ENCODE measurements around the gene PTP4A2. TPM values are rescaled to one million over a fixed set of nuclear protein-coding genes. Genes with fewer than 3 reads are reported as not detected.
"Not testable (repeated sequence)": the region's sequence is repeated elsewhere in the genome, so short reads cannot be mapped to it uniquely, and the experiment has no call there.

Gene PTP4A2
- total RNA-seq, 8 experiments from 2014 or later: 94.8 to 242 (median 200) TPM

DNA sequence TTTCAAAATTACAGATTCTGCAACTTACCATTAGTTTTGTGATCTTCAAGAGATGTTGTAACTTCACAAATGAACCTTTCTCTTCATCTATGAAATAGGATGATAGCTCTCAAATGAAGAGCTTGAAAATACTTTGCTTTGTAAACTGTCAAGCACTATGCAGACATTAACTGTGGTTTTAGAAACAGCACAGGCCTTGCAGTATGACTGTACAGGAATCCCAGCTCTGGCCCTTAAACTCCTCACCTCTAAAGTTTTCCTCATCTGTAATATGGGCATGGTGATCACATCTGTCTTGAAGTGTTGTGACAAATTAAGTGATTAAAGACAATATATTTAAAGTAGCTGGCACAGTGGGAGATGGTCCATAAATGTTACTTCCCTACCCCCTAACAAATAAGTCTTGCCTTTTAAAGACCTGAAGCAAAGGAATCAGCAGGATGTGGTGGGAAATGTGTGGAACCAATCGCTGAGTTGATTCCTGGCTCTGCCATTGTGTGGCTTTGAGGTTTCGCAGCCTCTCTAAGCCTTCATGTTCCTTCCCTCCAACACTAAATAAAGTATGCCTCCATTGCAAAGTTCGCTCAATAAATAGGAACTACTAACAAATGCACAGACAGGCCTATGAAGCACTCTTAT, 5.5 kb upstream of the PTP4A2 start:
- 40 to 86% (median 74%) methylated on average over 1 to 3 of the region's 3 CpGs; no CpG with 5 or more reads in 1 of the 10 experiments for WGBS, 10 experiments
- peaks cover 12 to 16% of the 10 kb centered on the region in 2 donors for H3K4me1 ChIP-seq (replicated peaks in 1 of 2)
- in situ Hi-C loops (cut with MboI; ENCODE audit: low pct_unique_long_range_greater_than_20kb in 2 of 9, low sequenced_read_pairs in 9 of 9, unreplicated experiment in 9 of 9): no loop called here

DNA sequence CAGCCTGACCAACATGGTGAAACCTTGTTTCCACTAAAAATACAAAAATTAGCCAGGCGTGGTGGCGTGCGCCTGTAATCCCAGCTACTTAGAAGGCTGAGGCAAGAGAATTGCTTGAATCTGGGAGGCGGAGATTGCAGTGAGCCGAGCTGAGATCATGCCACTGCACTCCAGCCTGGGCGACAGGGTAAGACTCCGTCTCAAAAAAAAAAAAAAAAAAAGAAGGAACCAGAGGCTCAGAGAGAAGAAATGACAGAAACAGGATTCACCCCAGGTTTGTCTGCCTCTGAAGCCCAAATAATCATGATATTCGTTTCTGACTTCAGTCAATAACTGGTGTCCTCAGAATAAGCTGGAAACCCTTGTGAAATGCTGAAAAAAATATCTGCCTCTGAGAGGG, 3.9 kb upstream of the PTP4A2 start:
- H3K4me1 ChIP-seq (replicated peaks in 1 of 2): peaks cover 14 to 19% of the 10 kb centered on the region in 2 donors
- WGBS, 10 experiments: 25 to 100% (median 81%) methylated on average over 1 to 8 of the region's 8 CpGs; no CpG with 5 or more reads in 2 of the 10 experiments
- H3K27ac ChIP-seq; H3K4me3 ChIP-seq; ATAC-seq (replicated peaks in 6 of 8); in situ Hi-C loops (cut with MboI; ENCODE audit: low pct_unique_long_range_greater_than_20kb in 2 of 9, low sequenced_read_pairs in 9 of 9, unreplicated experiment in 9 of 9): not testable (repeated sequence)

More for the DNA sequence above, 5.5 kb upstream of the PTP4A2 start:
- Histone ChIP-seq H3K4me3 (no peak overlapping the region), H3K27ac (peak overlapping the region in 1 of 2 donors; percentile 76)
- no peak for ATAC-seq (replicated peaks in 6 of 8)

DNA sequence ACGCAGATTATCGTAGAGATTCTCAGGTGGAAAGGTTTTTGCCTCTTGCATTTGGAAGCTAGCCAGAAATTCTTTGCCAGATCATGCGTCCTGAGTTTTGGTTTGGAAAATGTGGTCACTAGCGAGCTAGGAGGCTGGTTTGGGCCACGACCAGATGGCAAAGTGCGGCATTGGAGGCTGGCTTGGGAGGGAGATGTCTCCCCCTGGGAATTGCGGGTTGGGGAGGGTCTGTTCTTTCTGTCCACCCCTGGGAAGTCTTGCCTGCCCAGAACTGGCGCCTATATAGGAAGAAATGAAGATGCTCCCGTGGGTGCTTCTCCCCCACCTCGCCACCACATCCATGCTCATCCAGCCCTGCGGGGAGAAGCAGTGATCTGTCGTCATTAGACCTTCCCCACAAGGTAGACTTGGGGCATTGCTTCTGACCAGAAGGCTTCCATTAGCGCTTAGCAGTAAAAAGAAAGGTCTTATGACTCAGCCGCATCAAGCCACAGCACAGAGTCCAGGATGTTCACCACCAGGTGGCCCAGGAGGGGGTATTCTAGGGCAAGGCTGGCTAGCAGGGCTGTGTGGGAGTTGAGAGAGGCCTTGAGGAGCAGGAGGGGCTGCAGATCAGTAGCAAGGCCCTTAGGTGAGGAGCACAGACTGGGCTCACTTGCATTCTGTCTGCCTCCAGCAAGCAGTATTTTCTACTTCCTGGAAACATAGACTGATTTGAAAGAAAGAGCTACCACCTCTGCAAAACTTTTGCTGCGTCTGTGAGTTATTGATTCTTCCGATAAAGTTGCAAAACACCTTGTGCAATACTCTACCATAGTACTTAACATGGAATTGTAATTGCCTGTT, 1.5 kb upstream of the PTP4A2 start:
- H3K27ac ChIP-seq: no peak overlapping the region
- peaks cover 31 to 32% of the 10 kb centered on the region in 2 donors for H3K4me1 ChIP-seq (replicated peaks in 1 of 2)
- peak in 3 of 8 experiments; percentile 6 to 11 (median 6) for ATAC-seq (replicated peaks in 6 of 8)
- WGBS, 10 experiments: 59 to 100% (median 95%) methylated on average over 1 to 13 of the region's 16 CpGs; no CpG with 5 or more reads in 1 of the 10 experiments
- H3K4me3 ChIP-seq: no peak overlapping the region
- in situ Hi-C loops (cut with MboI; ENCODE audit: low pct_unique_long_range_greater_than_20kb in 2 of 9, low sequenced_read_pairs in 9 of 9, unreplicated experiment in 9 of 9): no loop called here

GRCh38 chr1:31937300-31938183, 626 bp downstream of the PTP4A2 start:
- in situ Hi-C loops (cut with MboI; ENCODE audit: low pct_unique_long_range_greater_than_20kb in 2 of 9, low sequenced_read_pairs in 9 of 9, unreplicated experiment in 9 of 9): no loop called here
- peak overlapping the region; percentile 95 to 99 for H3K27ac ChIP-seq
- WGBS, 10 experiments: 0 to 10% (median 0%) methylated on average over 2 to 8 of the region's 78 CpGs; no CpG with 5 or more reads in 4 of the 10 experiments
- H3K4me3 ChIP-seq: peak overlapping the region; percentile 67 to 93 (median 82)
- peaks cover 29 to 30% of the 10 kb centered on the region in 2 donors for H3K4me1 ChIP-seq (replicated peaks in 1 of 2)
- ATAC-seq (replicated peaks in 6 of 8): peak; percentile 37 to 77 (median 74)

DNA sequence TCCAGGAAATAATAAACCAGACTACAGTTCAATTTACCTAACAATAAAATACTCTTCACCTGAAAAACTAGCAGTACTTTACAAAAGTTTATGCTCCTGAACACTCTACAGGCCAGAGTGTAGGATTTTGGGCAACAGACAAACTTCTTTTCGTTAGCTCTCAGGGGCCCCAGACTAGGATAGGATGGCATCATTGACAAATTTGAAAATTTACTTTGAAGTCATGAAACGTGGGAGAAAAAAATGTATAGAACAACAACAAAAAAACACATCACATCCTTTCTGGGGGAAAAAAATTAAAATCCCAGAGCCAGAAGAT, 1.2 kb downstream of the PTP4A2 start:
- peak overlapping the region; percentile 95 to 99 for H3K27ac ChIP-seq
- in situ Hi-C loops (cut with MboI; ENCODE audit: low pct_unique_long_range_greater_than_20kb in 2 of 9, low sequenced_read_pairs in 9 of 9, unreplicated experiment in 9 of 9): no loop called here
- WGBS, 10 experiments: 0 to 8% (median 0%) methylated on average over 1 to 2 of the region's 2 CpGs
- peak overlapping the region; percentile 67 to 93 (median 82) for H3K4me3 ChIP-seq
- peaks cover 35% of the 10 kb centered on the region in 2 donors for H3K4me1 ChIP-seq (replicated peaks in 1 of 2)
- no peak for ATAC-seq (replicated peaks in 6 of 8)

- in situ Hi-C loops (cut with MboI; ENCODE audit: low pct_unique_long_range_greater_than_20kb in 2 of 9, low sequenced_read_pairs in 9 of 9, unreplicated experiment in 9 of 9): no loop called here
- WGBS, 10 experiments: 64 to 90% (median 79%) methylated on average over 4 to 8 of the region's 8 CpGs; no CpG with 5 or more reads in 1 of the 10 experiments
- Histone ChIP-seq H3K4me1 (replicated peaks in 1 of 2) (peaks cover 40% of the 10 kb centered on the region in 2 donors), H3K4me3 (peak overlapping the region; percentile 67 to 93 (median 82)), H3K27ac (no peak overlapping the region)
- ATAC-seq (replicated peaks in 6 of 8): no peak
These were observed 1.7 kb downstream of the PTP4A2 start for GRCh38 chr1:31936278-31936980.

DNA sequence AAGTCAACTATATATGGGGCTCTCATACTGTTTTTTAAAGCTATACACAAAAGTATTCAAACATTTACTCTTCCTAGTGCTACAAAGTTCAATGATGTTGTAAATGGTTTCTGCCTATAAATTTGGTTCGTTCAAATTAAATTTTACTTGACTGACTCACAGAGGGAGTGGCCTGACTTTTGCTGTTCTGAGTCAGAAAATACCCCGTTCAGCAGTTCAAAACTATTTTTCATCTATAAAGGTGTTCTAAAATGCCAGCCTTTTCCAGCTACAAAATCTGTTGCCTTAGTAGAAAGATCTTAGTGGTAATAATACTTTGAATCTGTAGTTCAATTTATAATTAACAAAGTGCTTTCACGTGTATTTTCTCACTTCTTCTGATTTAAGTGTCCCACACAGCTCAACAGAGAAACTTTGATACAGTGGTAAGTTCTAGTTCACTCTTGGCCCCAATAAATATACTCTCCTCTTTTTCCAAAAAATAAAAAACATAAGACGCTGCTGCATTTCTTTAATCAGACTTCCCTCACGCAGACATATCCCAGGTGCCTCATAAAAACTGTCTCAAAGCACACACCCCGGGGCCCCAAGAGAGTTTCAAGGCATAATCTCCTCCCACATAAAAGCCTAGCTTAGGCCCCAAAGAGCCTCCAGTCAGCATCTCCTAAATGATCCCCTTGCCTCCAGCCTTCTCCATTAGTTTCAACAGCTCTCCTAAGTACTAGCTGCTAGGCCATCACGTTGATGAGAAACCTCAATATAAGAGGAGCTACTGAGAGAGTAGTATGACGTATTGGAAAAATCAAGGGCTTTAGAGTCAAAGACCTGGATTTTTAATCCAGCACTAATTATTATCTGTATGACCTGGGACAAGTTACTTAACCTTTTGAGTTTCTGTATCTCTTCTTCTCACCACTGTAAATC, 3.2 kb downstream of the PTP4A2 start:
- ATAC-seq (replicated peaks in 6 of 8): no peak
- no peak overlapping the region for H3K27ac ChIP-seq
- WGBS, 10 experiments: 0 to 67% (median 59%) methylated on average over 1 to 8 of the region's 8 CpGs
- peaks cover 46 to 52% of the 10 kb centered on the region in 2 donors for H3K4me1 ChIP-seq (replicated peaks in 1 of 2)
- in situ Hi-C loops (cut with MboI; ENCODE audit: low pct_unique_long_range_greater_than_20kb in 2 of 9, low sequenced_read_pairs in 9 of 9, unreplicated experiment in 9 of 9): no loop called here
- H3K4me3 ChIP-seq: peak overlapping the region in 1 of 5 donors; percentile 1

DNA sequence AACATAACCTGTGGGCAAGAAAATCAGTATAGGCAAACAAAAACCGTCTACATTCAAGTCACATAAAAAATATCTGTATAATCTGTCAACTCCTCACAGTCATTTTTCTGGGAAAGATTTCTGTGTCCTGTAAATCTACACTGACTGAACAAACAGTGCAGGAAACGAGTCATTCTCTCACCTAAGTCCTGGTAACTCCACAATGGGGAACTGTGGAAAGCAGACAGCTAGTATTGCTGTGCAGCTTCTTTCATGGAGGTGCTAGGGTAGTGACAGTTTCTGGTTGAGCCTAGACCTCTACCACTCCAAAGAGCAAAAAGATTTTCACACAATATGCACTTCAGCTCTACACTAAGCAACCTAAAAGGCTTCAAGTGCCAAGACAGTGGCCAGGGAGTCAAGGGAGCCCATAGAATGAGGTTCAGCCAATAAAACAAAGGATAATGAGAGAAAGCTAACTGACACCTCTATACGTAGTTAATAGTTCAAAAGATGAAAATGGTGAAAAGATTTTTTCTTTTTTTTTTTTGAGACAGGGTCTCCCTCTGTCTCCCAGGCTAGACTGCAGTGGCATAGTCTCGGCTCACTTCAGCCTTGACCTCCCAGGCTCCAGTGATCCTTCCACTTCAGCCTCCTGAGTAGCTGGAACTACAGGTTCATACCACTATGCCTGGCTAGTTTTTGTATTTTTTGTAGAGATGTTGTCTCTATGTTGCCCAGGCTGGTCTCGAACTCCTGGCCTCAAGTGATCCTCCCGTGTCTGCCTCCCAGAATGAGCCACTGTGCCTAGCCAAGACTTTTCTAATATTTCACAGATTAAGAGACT, 5.5 kb downstream of the PTP4A2 start:
- peak in 5 of 8 experiments; percentile 12 to 66 (median 21) for ATAC-seq (replicated peaks in 6 of 8)
- in situ Hi-C loops (cut with MboI; ENCODE audit: low pct_unique_long_range_greater_than_20kb in 2 of 9, low sequenced_read_pairs in 9 of 9, unreplicated experiment in 9 of 9): no loop called here
- Histone ChIP-seq H3K4me3 (no peak overlapping the region), H3K27ac (no peak overlapping the region), H3K4me1 (replicated peaks in 1 of 2) (peaks cover 46 to 51% of the 10 kb centered on the region in 2 donors)
- 44 to 82% (median 61%) methylated on average over 3 to 6 of the region's 6 CpGs for WGBS, 10 experiments

DNA sequence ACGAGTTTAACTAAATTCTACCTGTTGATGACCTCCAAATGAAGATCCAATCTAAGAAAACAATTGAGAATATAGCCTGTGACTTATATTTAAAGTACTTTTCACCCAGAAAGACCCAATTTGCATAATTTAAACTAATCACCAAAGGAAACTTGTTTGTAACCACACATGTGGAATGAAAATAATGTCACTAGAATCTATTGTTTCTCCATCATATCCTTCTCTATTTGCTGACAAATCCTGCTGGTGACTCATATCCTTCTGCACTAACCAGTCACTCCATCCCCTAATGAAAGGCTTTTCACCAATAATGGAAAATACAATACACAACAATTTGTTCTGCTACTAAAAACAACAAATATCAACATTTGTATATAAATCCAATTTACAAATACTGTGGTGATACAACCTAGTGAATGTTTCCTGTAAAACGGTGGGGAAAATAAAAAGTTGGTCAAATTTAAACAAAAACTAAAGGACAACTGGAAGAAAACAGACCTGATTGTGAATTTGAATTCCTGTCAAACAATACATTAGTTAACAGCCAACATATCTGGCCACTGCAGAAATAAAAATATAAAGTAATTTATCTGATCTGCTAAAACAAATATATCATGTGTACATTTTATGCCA, 6.5 kb downstream of the PTP4A2 start:
- WGBS, 10 experiments: 0 to 51% (median 33%) methylated on average over 1 to 2 of the region's 2 CpGs
- H3K4me1 ChIP-seq (replicated peaks in 1 of 2): peaks cover 48 to 61% of the 10 kb centered on the region in 2 donors
- ATAC-seq (replicated peaks in 6 of 8): peak in 7 of 8 experiments; percentile 31 to 64 (median 42)
- in situ Hi-C loops (cut with MboI; ENCODE audit: low pct_unique_long_range_greater_than_20kb in 2 of 9, low sequenced_read_pairs in 9 of 9, unreplicated experiment in 9 of 9): no loop called here
- H3K27ac ChIP-seq: no peak overlapping the region
- H3K4me3 ChIP-seq: no peak overlapping the region

GRCh38 chr1:31930836-31931592, 7.2 kb downstream of the PTP4A2 start:
- 28 to 95% (median 77%) methylated on average over 2 to 7 of the region's 7 CpGs for WGBS, 10 experiments
- H3K27ac ChIP-seq: no peak overlapping the region
- in situ Hi-C loops (cut with MboI; ENCODE audit: low pct_unique_long_range_greater_than_20kb in 2 of 9, low sequenced_read_pairs in 9 of 9, unreplicated experiment in 9 of 9): no loop called here
- H3K4me1 ChIP-seq (replicated peaks in 1 of 2): peaks cover 43 to 64% of the 10 kb centered on the region in 2 donors
- peak in 1 of 8 experiments; percentile 24 for ATAC-seq (replicated peaks in 6 of 8)
- no peak overlapping the region for H3K4me3 ChIP-seq
